H1 (cell line): ENCODE data around the gene DENND2A. TPM values are rescaled to one million over a fixed set of nuclear protein-coding genes. Genes with fewer than 3 reads are reported as not detected.

Experiments used
- CTCF ChIA-PET: fragments of 300-600 bp; sonication (Branson Sonifier 250); formaldehyde crosslinking; loops from one replicate; lab custom pipeline; 2021; ENCODE audit not compliant: partially characterized antibody; lab: Charles Lee
- POLR2A ChIA-PET: fragments of 300-600 bp; sonication (Branson Sonifier 250); formaldehyde crosslinking; loops from one replicate; lab custom pipeline; 2021; ENCODE audit warnings: inconsistent platforms; ENCODE audit not compliant: partially characterized antibody; lab: Charles Lee
- DNase-seq, 2 experiments: peaks; one replicate each; pipeline versions ENCODE4 v3.0.0 to v3.0.0-alpha.2; 2010 to 2022; ENCODE audit warnings: low spot score in 2 of 2, low read depth in 1 of 2, mixed read lengths in 1 of 2
- FAIRE-seq: peaks from 2 replicates; lab custom pipeline; 2011; peaks lifted over from hg19 to GRCh38; lab: Jason Lieb, UNC
- H2AFZ ChIP-seq: 2 replicates; pipeline ENCODE4 v1.8.1; 2012; ENCODE audit warnings: low read length, inconsistent platforms
- H2AK5ac ChIP-seq: 2 replicates; pipeline ENCODE4 v1.6.1; 2013; ENCODE audit warnings: low read depth, low read length
- H2BK120ac ChIP-seq: replicated peaks from 2 replicates; pipeline ENCODE3; 2013; ENCODE audit warnings: low read depth, low read length, inconsistent platforms
- H2BK12ac ChIP-seq: 2 replicates; pipeline ENCODE4 v1.6.1; 2013; ENCODE audit warnings: low read depth, low read length
- H2BK15ac ChIP-seq: 2 replicates; pipeline ENCODE4 v1.6.1; 2013; ENCODE audit warnings: low read length
- H2BK20ac ChIP-seq: 2 replicates; pipeline ENCODE4 v1.6.1; 2013; ENCODE audit warnings: low read length
- H2BK5ac ChIP-seq: 2 replicates; pipeline ENCODE4 v1.6.1; 2013; ENCODE audit warnings: low read depth, low read length
- H3K14ac ChIP-seq: 2 replicates; pipeline ENCODE4 v1.6.1; 2013; ENCODE audit warnings: inconsistent platforms; ENCODE audit not compliant: insufficient read length
- H3K18ac ChIP-seq: 2 replicates; pipeline ENCODE4 v1.6.1; 2013; ENCODE audit warnings: low read length; ENCODE audit errors: extremely low read depth
- H3K23ac ChIP-seq: 2 replicates; pipeline ENCODE4 v1.6.1; 2013; ENCODE audit warnings: inconsistent platforms; ENCODE audit not compliant: insufficient read length
- H3K23me2 ChIP-seq: 2 replicates; pipeline ENCODE4 v1.6.1; 2013; ENCODE audit warnings: low read depth, low read length
- H3K27ac ChIP-seq: 2 replicates; pipeline ENCODE4 v1.6.1; 2011; ENCODE audit warnings: low read depth, low read length, inconsistent platforms
- H3K27me3 ChIP-seq, 4 experiments: replicated peaks in 1 of 4; 1 replicate in 1 of 4; 2 replicates in 3 of 4; pipeline versions ENCODE4 v1.6.1 to v1.8.1; 2011 to 2013; ENCODE audit warnings: low read length in 3 of 4, mild to moderate bottlenecking in 3 of 4, inconsistent platforms in 2 of 4, mixed read lengths in 2 of 4, moderate library complexity in 1 of 4; ENCODE audit not compliant: control insufficient read depth in 3 of 4, insufficient read depth in 3 of 4; ENCODE audit errors: extremely low read depth in 1 of 4
- H3K36me3 ChIP-seq, 4 experiments: 2 replicates each; pipeline versions ENCODE4 v1.6.1 to v1.8.1; 2011 to 2013; ENCODE audit warnings: mild to moderate bottlenecking in 4 of 4, low read length in 3 of 4, moderate library complexity in 2 of 4, control low read depth in 1 of 4, inconsistent platforms in 1 of 4; ENCODE audit not compliant: insufficient read depth in 4 of 4, control insufficient read depth in 2 of 4
- H3K4ac ChIP-seq: replicated peaks from 2 replicates; pipeline ENCODE3; 2013; ENCODE audit warnings: low read length, low read depth, mixed read lengths, inconsistent platforms; ENCODE audit not compliant: insufficient read length
- H3K4me1 ChIP-seq, 4 experiments: replicated peaks in 1 of 4; 1 replicate in 1 of 4; 2 replicates in 3 of 4; pipeline versions ENCODE4 v1.6.1 to v1.8.1; 2011 to 2013; ENCODE audit warnings: low read length in 3 of 4, inconsistent platforms in 2 of 4, mixed read lengths in 1 of 4; ENCODE audit not compliant: insufficient read depth in 4 of 4, control insufficient read depth in 3 of 4
- H3K4me2 ChIP-seq, 2 experiments: 2 replicates each; pipeline versions ENCODE4 v1.6.1 to v1.8.1; 2011 to 2013; ENCODE audit warnings: low read depth in 2 of 2, low read length in 2 of 2, control low read depth in 1 of 2, inconsistent platforms in 1 of 2, mild to moderate bottlenecking in 1 of 2; ENCODE audit not compliant: insufficient read depth in 1 of 2
- H3K4me3 ChIP-seq, 4 experiments: fragments of 200-600, 300-600 bp in 1 of 4; sonication (generic), shearing (Covaris generic), sonication (Bioruptor Twin) in 1 of 4; 2 replicates each; pipeline versions ENCODE4 v1.5.1 to v1.8.1; 2011 to 2016; ENCODE audit warnings: low read length in 4 of 4, low read depth in 3 of 4, control low read depth in 2 of 4, inconsistent platforms in 2 of 4, mild to moderate bottlenecking in 2 of 4, mixed read lengths in 1 of 4, moderate library complexity in 1 of 4; ENCODE audit not compliant: insufficient read depth in 2 of 4; ENCODE audit errors: extremely low read depth in 1 of 4
- H3K56ac ChIP-seq: replicated peaks from 2 replicates; pipeline ENCODE3; 2013; ENCODE audit warnings: low read depth, mild to moderate bottlenecking, mixed read lengths, low read length, inconsistent platforms; ENCODE audit not compliant: insufficient read length
- H3K79me1 ChIP-seq: 2 replicates; pipeline ENCODE4 v1.6.1; 2013; ENCODE audit warnings: low read depth, low read length, control low read depth
- H3K79me2 ChIP-seq, 2 experiments: 2 replicates each; pipeline versions ENCODE4 v1.6.1 to v1.8.1; 2012 to 2013; ENCODE audit warnings: low read length in 2 of 2, mild to moderate bottlenecking in 2 of 2, inconsistent platforms in 1 of 2; ENCODE audit not compliant: insufficient read depth in 2 of 2, control insufficient read depth in 1 of 2
- H3K9ac ChIP-seq, 4 experiments: replicated peaks in 1 of 4; 1 replicate in 1 of 4; 2 replicates in 3 of 4; pipeline versions ENCODE4 v1.6.1 to v1.8.1; 2011 to 2013; ENCODE audit warnings: low read depth in 3 of 4, low read length in 3 of 4, control low read depth in 2 of 4, mild to moderate bottlenecking in 2 of 4, moderate library complexity in 2 of 4, inconsistent platforms in 1 of 4; ENCODE audit errors: extremely low read depth in 1 of 4
- H3K9me3 ChIP-seq, 2 experiments: 2 replicates each; pipeline versions ENCODE4 v1.6.1 to v1.8.1; 2012 to 2013; ENCODE audit warnings: mild to moderate bottlenecking in 2 of 2, moderate library complexity in 2 of 2, control low read depth in 1 of 2, inconsistent platforms in 1 of 2, low read depth in 1 of 2, low read length in 1 of 2, mixed read lengths in 1 of 2; ENCODE audit not compliant: insufficient read depth in 2 of 2
- H4K20me1 ChIP-seq, 2 experiments: replicated peaks in 1 of 2; 2 replicates each; pipeline versions ENCODE3 to v1.8.1; 2011 to 2013; ENCODE audit warnings: inconsistent platforms in 2 of 2, low read length in 2 of 2, mild to moderate bottlenecking in 1 of 2; ENCODE audit not compliant: insufficient read depth in 2 of 2, control insufficient read depth in 1 of 2
- H4K5ac ChIP-seq: 2 replicates; pipeline ENCODE4 v1.6.1; 2013; ENCODE audit warnings: low read length, low read depth, mixed read lengths, inconsistent platforms; ENCODE audit not compliant: insufficient read length
- H4K8ac ChIP-seq: 2 replicates; pipeline ENCODE4 v1.8.0; 2013; ENCODE audit warnings: mild to moderate bottlenecking, moderate library complexity, low read length, inconsistent platforms; ENCODE audit not compliant: insufficient read depth; ENCODE audit errors: extremely low read depth
- H4K91ac ChIP-seq: replicated peaks from 2 replicates; pipeline ENCODE3; 2013; ENCODE audit warnings: low read length, mixed read lengths, inconsistent platforms; ENCODE audit not compliant: insufficient read length
- BRCA1 ChIP-seq: IDR thresholded peaks from 2 replicates; pipeline ENCODE4 v1.6.1; 2012; ENCODE audit warnings: low read depth, low read length, improper control_type of control experiment
- PHF8 ChIP-seq: fragments of 200-600 bp; sonication (generic); conservative IDR thresholded peaks from 2 replicates; pipeline ENCODE4 v1.7.1; 2012; ENCODE audit warnings: low read depth, mild to moderate bottlenecking, inconsistent platforms, low read length, moderate library complexity
- RAD21 ChIP-seq, 2 experiments: IDR thresholded peaks in 1 of 2; conservative IDR thresholded peaks in 1 of 2; 2 replicates each; pipeline ENCODE4 v1.6.1; 2011; ENCODE audit warnings: low read depth in 2 of 2, low read length in 2 of 2, improper control_type of control experiment in 1 of 2, inconsistent platforms in 1 of 2, mild to moderate bottlenecking in 1 of 2, moderate library complexity in 1 of 2
- SRF ChIP-seq: IDR thresholded peaks from 2 replicates; pipeline ENCODE4 v1.6.1; 2011; ENCODE audit warnings: mild to moderate bottlenecking, low read depth, low read length, moderate library complexity
- WGBS, 2 experiments: shearing (Covaris generic) in 1 of 2; methylation state at CpG; one replicate each; pipeline versions ENCODE4 v1.1.6 to v1.1.7; 2013 to 2015; ENCODE audit warnings: low lambda C conversion rate in 2 of 2, mixed read lengths in 2 of 2, inconsistent platforms in 1 of 2, low coverage in 1 of 2, missing lambda C conversion rate in 1 of 2; ENCODE audit not compliant: insufficient replicate concordance in 2 of 2, insufficient coverage in 1 of 2, insufficient read length in 1 of 2; ENCODE audit errors: extremely low coverage in 1 of 2, missing lambda C conversion rate in 1 of 2; 5-methylcytosine and 5-hydroxymethylcytosine counted together
- polyA plus RNA-seq, 7 experiments: library from polyadenylated mRNA; depleted of rRNA in 3 of 7; stranded (reverse) in 5 of 7; unstranded in 2 of 7; fragments of >200 nt in 5 of 7; fragments of 200-250 nt in 2 of 7; gene quantifications; 1 replicate in 5 of 7; 2 replicates in 1 of 7; 4 replicates in 1 of 7; pipeline versions ENCODE4 v1.2.1 to v1.2.3, GENCODE V29; 2011 to 2013; ENCODE audit warnings: missing spikeins in 2 of 7, mixed read lengths in 2 of 7
- total RNA-seq: library from RNA; stranded (reverse); fragmentation: NEBNext Ultra II Directional; extraction: Animal tissue kit (Norgen Biotek cat#: 25700); gene quantifications from 2 replicates; pipeline ENCODE4 v1.2.1, GENCODE V29; 2021
- TF ChIP-seq, protein P1 (sequence below): IDR thresholded peaks from 2 replicates; pipeline ENCODE4 v1.6.1; 2011; ENCODE audit warnings: low read depth, mild to moderate bottlenecking, low read length; ENCODE audit not compliant: insufficient read depth

The DENND2A gene
- total and polyA plus RNA-seq, 2 of the 8 experiments (the other 6 are each of a cell fraction or from before 2014, with no cell fraction given) = 5.0 to 13.0 TPM

DNA sequence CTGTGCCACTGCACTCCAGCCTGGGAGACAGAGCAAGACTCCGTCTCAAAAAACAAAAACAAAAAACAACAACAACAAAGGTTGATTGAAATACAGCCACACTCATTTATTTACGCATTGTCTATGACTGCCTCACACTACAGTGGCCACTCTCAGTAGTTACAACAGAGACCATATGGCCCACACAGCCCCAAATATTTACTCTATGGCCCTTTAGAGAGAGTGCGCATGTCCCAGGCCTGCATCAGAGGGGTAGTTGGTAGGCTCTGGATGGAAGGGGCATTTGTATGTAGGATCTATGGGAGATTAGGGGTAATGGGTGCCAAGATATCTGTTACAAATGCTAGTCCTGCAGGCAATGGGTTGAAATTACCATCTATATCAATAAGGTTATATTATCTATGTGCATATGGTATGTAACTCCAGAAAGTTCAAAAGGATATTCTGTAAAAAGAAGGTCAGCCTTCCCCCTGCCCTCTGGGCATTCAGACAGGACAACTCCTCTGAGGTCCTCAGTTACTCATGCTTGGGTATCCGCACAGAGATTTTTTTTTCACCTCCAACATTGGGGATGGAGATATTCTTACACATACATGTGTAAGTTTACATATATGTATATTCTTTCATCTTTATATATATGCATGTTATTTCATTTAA, 56.3 kb downstream of the DENND2A start:
- Histone ChIP-seq H3K4me3 (no peak overlapping the region), H3K36me3 (no peaks in the 10 kb centered on the region), H4K91ac (no peak overlapping the region), H2BK15ac (no peak overlapping the region), H4K20me1 (no peaks in the 10 kb centered on the region), H2BK120ac (no peak overlapping the region), H3K4ac (no peak overlapping the region), H3K23ac (no peak overlapping the region), H2BK20ac (no peak overlapping the region), H2AFZ (no peak overlapping the region), H3K14ac (no peak overlapping the region), H2BK5ac (no peak overlapping the region), H4K8ac (no peak overlapping the region), H3K9me3 (no peaks in the 10 kb centered on the region), H3K27me3 (no peaks in the 10 kb centered on the region), H3K56ac (no peak overlapping the region), H3K79me1 (no peaks in the 10 kb centered on the region), H3K4me1 (no peaks in the 10 kb centered on the region), H3K4me2 (no peak overlapping the region), H3K18ac (no peak overlapping the region), H4K5ac (no peak overlapping the region), H3K79me2 (no peaks in the 10 kb centered on the region), H3K9ac (no peak overlapping the region), H3K27ac (no peak overlapping the region), H3K23me2 (no peaks in the 10 kb centered on the region), H2BK12ac (no peak overlapping the region), H2AK5ac (no peak overlapping the region)
- ChIA-PET POLR2A (no interaction called here), CTCF (no interaction called here)
- FAIRE-seq = no peak
- 90% methylated on average over 4 of the region's 4 CpGs; no CpG with 5 or more reads in 1 of the 2 experiments for WGBS, 2 experiments
- DNase-seq = no peak
- TF ChIP-seq RAD21 (IDR thresholded peaks at IDR 0.05 in 1 of 2, conservative IDR thresholded peaks at IDR 0.05 in 1 of 2; ENCODE audit: low read depth in 2 of 2, low read length in 2 of 2) = no peak
- TF ChIP-seq, protein P1, sequence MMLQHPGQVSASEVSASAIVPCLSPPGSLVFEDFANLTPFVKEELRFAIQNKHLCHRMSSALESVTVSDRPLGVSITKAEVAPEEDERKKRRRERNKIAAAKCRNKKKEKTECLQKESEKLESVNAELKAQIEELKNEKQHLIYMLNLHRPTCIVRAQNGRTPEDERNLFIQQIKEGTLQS = no peak
- no peak for TF ChIP-seq SRF
- no peak for TF ChIP-seq PHF8
- TF ChIP-seq BRCA1 = no peak
